KOPT-K1 (cell line): ENCODE data around the gene COL4A5.

ENCODE experiments used
- H3K27ac ChIP-seq: fragments of 200-600 bp; sonication (generic); 2 replicates; pipeline ENCODE4 v1.5.1; 2016; ENCODE audit warnings: antibody characterized with exemption, mild to moderate bottlenecking, low read depth, low read length; ENCODE audit not compliant: poor library complexity, severe bottlenecking
- H3K36me3 ChIP-seq: fragments of 200-600 bp; sonication (generic); 2 replicates; pipeline ENCODE4 v1.5.1; 2017; ENCODE audit warnings: antibody characterized with exemption, mild to moderate bottlenecking, low read length, moderate library complexity; ENCODE audit not compliant: insufficient read depth
- H3K9me3 ChIP-seq: fragments of 200-600 bp; sonication (generic); 2 replicates; pipeline ENCODE4 v1.5.1; 2017; ENCODE audit warnings: antibody characterized with exemption, low read length, mild to moderate bottlenecking; ENCODE audit not compliant: insufficient read depth, poor library complexity, severe bottlenecking

The COL4A5 gene

GRCh38 chrX:108516184-108516583 is 76.5 kb downstream of the COL4A5 start:
- H3K36me3 ChIP-seq = no peaks in the 10 kb centered on the region
- H3K27ac ChIP-seq = no peak overlapping the region
- H3K9me3 ChIP-seq = no peaks in the 10 kb centered on the region

- no peaks in the 10 kb centered on the region for H3K9me3 ChIP-seq
- no peaks in the 10 kb centered on the region for H3K36me3 ChIP-seq
- no peak overlapping the region for H3K27ac ChIP-seq
Measured at GRCh38 chrX:108527724-108528123, 88.1 kb downstream of the COL4A5 start.

GRCh38 chrX:108537005-108537404 is 97.4 kb downstream of the COL4A5 start:
- Histone ChIP-seq H3K36me3 (no peaks in the 10 kb centered on the region), H3K27ac (no peak overlapping the region), H3K9me3 (no peaks in the 10 kb centered on the region)

- Histone ChIP-seq H3K27ac (no peak overlapping the region), H3K9me3 (no peaks in the 10 kb centered on the region), H3K36me3 (no peaks in the 10 kb centered on the region)
Measured at GRCh38 chrX:108541286-108541685, 101.6 kb downstream of the COL4A5 start.

- Histone ChIP-seq H3K9me3 (no peaks in the 10 kb centered on the region), H3K36me3 (no peaks in the 10 kb centered on the region), H3K27ac (no peak overlapping the region)
Measured at GRCh38 chrX:108557580-108557979, 117.9 kb downstream of the COL4A5 start.

GRCh38 chrX:108558217-108558616 is 118.6 kb downstream of the COL4A5 start:
- Histone ChIP-seq H3K9me3 (no peaks in the 10 kb centered on the region), H3K27ac (no peak overlapping the region), H3K36me3 (no peaks in the 10 kb centered on the region)

GRCh38 chrX:108573136-108573535 is 133.5 kb downstream of the COL4A5 start:
- Histone ChIP-seq H3K27ac (no peak overlapping the region), H3K36me3 (no peaks in the 10 kb centered on the region), H3K9me3 (no peaks in the 10 kb centered on the region)

GRCh38 chrX:108582151-108582550 is 142.5 kb downstream of the COL4A5 start:
- H3K27ac ChIP-seq = no peak overlapping the region
- no peaks in the 10 kb centered on the region for H3K36me3 ChIP-seq
- H3K9me3 ChIP-seq = no peaks in the 10 kb centered on the region

- Histone ChIP-seq H3K36me3 (no peaks in the 10 kb centered on the region), H3K9me3 (no peaks in the 10 kb centered on the region)
Measured at GRCh38 chrX:108584617-108585211, 145.1 kb downstream of the COL4A5 start.

GRCh38 chrX:108590496-108590895 is 150.9 kb downstream of the COL4A5 start:
- Histone ChIP-seq H3K27ac (no peak overlapping the region), H3K36me3 (no peaks in the 10 kb centered on the region)

More at GRCh38 chrX:108584617-108585211, 145.1 kb downstream of the COL4A5 start:
- H3K27ac ChIP-seq = no peak overlapping the region

GRCh38 chrX:108601276-108601675 is 161.6 kb downstream of the COL4A5 start:
- Histone ChIP-seq H3K27ac (no peak overlapping the region), H3K36me3 (no peaks in the 10 kb centered on the region), H3K9me3 (no peaks in the 10 kb centered on the region)

More at GRCh38 chrX:108590496-108590895, 150.9 kb downstream of the COL4A5 start:
- no peaks in the 10 kb centered on the region for H3K9me3 ChIP-seq

GRCh38 chrX:108610141-108610540 is 170.5 kb downstream of the COL4A5 start:
- H3K36me3 ChIP-seq = no peaks in the 10 kb centered on the region
- H3K27ac ChIP-seq = no peak overlapping the region
- no peaks in the 10 kb centered on the region for H3K9me3 ChIP-seq

- Histone ChIP-seq H3K9me3 (no peaks in the 10 kb centered on the region), H3K36me3 (no peaks in the 10 kb centered on the region), H3K27ac (no peak overlapping the region)
Measured at GRCh38 chrX:108614616-108615015, 175.0 kb downstream of the COL4A5 start.

GRCh38 chrX:108640817-108641216 is 201.2 kb downstream of the COL4A5 start:
- Histone ChIP-seq H3K27ac (no peak overlapping the region), H3K36me3 (no peaks in the 10 kb centered on the region), H3K9me3 (no peaks in the 10 kb centered on the region)

GRCh38 chrX:108641589-108642272 is 202.1 kb downstream of the COL4A5 start:
- Histone ChIP-seq H3K9me3 (no peaks in the 10 kb centered on the region), H3K36me3 (no peaks in the 10 kb centered on the region), H3K27ac (no peak overlapping the region)

GRCh38 chrX:108642273-108642628 is 202.6 kb downstream of the COL4A5 start:
- no peaks in the 10 kb centered on the region for H3K9me3 ChIP-seq
- H3K36me3 ChIP-seq = no peaks in the 10 kb centered on the region
- H3K27ac ChIP-seq = no peak overlapping the region
